Measurements from ENCODE around the gene PDE6B. TPM values are rescaled to one million over a fixed set of nuclear protein-coding genes. Genes with fewer than 3 reads are reported as not detected.

PDE6B gene
- total and polyA plus RNA-seq, 2 of the 13 experiments (the other 11 are each of a cell fraction or from before 2014, with no cell fraction given): 0.38 to 0.40 TPM

DNA sequence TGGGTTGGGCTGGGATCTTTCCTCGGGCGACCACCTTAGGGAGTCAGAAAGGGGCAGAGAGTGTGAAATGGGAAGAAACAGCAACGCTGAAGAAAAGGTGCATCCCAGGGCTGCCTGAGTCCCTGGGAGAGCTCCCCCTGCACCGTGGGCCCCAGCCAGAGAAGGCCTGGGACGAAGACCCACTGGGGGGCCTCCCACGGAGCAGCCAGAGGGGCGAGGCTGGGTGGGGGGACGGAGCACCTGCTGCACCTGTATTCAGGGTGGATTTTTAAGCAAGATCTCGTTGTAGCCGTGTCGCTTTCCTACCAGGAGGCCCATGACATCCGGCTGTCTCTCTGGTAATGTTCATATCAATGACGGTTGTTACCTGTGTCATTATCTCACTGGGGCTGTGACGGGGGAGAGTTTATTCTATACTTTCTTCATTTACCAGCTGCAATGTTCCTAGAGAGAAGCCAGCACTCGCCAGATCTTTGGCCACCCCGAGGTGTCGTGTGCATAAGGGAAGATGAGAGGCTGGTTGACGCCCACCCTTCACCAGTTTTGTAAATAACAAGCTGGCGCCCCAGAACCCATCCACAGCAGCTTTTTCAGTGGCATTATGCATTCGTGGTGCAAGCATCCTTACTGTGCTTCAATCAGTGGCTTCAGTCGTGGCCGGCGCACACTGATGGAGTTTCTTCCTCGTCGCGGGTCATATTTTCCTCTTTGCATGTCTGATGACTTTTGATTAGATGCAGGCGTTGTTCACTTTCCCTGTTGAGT lies 74.6 kb downstream of the PDE6B start:
- no peak for DNase-seq (ENCODE audit: low spot score)
- H2AFZ ChIP-seq (ENCODE audit: low read length): peak overlapping the region; percentile 93
- no peak for FAIRE-seq
- BruUV-seq (replicated peaks): no TSS peak
- H3K79me2 ChIP-seq (ENCODE audit: insufficient read depth, low read length): no peaks in the 10 kb centered on the region
- peak overlapping the region in 2 of 3 experiments; percentile 31 to 50; a peak in 3 of 6 replicates for H3K4me3 ChIP-seq (replicated peaks in 1 of 3; ENCODE audit: insufficient read depth in 1 of 3, low read depth in 2 of 3, low read length in 3 of 3)
- in situ Hi-C loops (cut with HindIII; ENCODE audit: extremely low pct_ligation_motif_present, low pct_unique_long_range_greater_than_20kb) (no loop called here), intact Hi-C loops (cut with micrococcal nuclease; ENCODE audit: unreplicated experiment) (no loop called here)
- no peaks in the 10 kb centered on the region for H3K36me3 ChIP-seq (replicated peaks in 1 of 2; ENCODE audit: control insufficient read depth in 1 of 2, insufficient read depth in 2 of 2, low read length in 2 of 2)
- H3K27ac ChIP-seq (ENCODE audit: extremely low read length, insufficient read depth, low read length): no peak overlapping the region
- TF ChIP-seq, protein P1, sequence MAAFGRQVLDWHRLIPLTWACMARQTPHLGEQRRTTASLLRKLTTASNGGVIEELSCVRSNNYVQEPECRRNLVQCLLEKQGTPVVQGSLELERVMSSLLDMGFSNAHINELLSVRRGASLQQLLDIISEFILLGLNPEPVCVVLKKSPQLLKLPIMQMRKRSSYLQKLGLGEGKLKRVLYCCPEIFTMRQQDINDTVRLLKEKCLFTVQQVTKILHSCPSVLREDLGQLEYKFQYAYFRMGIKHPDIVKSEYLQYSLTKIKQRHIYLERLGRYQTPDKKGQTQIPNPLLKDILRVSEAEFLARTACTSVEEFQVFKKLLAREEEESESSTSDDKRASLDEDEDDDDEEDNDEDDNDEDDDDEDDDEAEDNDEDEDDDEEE (CRISPR knock-in tag; IDR thresholded peaks at IDR 0.05): no peak
- no peak for TF ChIP-seq ZNF614 (CRISPR knock-in tag; IDR thresholded peaks at IDR 0.05; ENCODE audit: borderline replicate concordance)
- TF ChIP-seq, protein P2, sequence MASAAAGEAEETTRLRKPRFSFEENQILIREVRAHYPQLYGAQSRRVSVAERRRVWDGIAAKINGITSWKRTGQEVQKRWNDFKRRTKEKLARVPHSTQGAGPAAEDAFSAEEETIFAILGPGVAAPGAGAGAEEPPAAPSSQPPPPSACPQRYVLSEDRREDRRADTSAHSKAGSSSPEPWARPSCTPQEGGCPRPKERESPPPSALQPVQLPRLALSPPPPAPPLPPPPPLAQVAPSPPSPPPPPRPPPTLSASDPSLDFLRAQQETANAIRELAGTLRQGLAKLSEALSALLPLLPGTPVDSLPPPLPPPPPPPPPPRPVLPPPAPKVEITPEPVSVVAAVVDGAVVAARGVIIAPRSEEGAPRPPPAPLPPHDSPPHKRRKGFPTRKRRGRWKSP (CRISPR knock-in tag; IDR thresholded peaks at IDR 0.05): no peak
- TF ChIP-seq, protein P3, sequence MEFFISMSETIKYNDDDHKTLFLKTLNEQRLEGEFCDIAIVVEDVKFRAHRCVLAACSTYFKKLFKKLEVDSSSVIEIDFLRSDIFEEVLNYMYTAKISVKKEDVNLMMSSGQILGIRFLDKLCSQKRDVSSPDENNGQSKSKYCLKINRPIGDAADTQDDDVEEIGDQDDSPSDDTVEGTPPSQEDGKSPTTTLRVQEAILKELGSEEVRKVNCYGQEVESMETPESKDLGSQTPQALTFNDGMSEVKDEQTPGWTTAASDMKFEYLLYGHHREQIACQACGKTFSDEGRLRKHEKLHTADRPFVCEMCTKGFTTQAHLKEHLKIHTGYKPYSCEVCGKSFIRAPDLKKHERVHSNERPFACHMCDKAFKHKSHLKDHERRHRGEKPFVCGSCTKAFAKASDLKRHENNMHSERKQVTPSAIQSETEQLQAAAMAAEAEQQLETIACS (CRISPR knock-in tag; IDR thresholded peaks at IDR 0.05): no peak
- TF ChIP-seq LCORL (IDR thresholded peaks at IDR 0.05): no peak
- TF ChIP-seq LCORL (CRISPR knock-in tag; IDR thresholded peaks at IDR 0.05): no peak
- TF ChIP-seq MTF1 (CRISPR knock-in tag; IDR thresholded peaks at IDR 0.05): no peak
- no peak for TF ChIP-seq BRD4 (CRISPR knock-in tag; IDR thresholded peaks at IDR 0.05)
- no peak for TF ChIP-seq YY1 (IDR thresholded peaks at IDR 0.05; ENCODE audit: insufficient read depth, insufficient replicate concordance, low read depth, low read length)
- TF ChIP-seq EZH2 (conservative IDR thresholded peaks at IDR 0.05; ENCODE audit: low read depth, low read length): no peak
- no peak for TF ChIP-seq ZNF605 (CRISPR knock-in tag; IDR thresholded peaks at IDR 0.05)
- TF ChIP-seq, protein P4, sequence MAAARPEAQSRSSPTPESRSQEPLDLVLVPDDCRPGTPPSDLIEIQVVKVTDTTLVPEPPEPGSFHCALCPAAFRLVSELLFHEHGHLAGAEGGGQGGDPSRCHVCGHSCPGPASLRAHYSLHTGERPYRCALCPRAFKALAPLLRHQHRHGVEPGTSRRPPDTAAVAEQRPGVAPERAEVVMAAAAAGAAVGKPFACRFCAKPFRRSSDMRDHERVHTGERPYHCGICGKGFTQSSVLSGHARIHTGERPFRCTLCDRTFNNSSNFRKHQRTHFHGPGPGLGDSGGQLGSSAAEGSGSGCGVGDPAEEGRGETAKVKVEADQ (CRISPR knock-in tag; IDR thresholded peaks at IDR 0.05; ENCODE audit: borderline replicate concordance): no peak
- no peak for TF ChIP-seq ONECUT2 (CRISPR knock-in tag; IDR thresholded peaks at IDR 0.05)
- TF ChIP-seq ZBTB3 (CRISPR knock-in tag; IDR thresholded peaks at IDR 0.05; ENCODE audit: borderline replicate concordance, low read depth): no peak
- no peak for TF ChIP-seq CHD2 (IDR thresholded peaks at IDR 0.05; ENCODE audit: low read depth, low read length)
- no peak for TF ChIP-seq SRY (CRISPR knock-in tag; IDR thresholded peaks at IDR 0.05)
- TF ChIP-seq, protein P5, sequence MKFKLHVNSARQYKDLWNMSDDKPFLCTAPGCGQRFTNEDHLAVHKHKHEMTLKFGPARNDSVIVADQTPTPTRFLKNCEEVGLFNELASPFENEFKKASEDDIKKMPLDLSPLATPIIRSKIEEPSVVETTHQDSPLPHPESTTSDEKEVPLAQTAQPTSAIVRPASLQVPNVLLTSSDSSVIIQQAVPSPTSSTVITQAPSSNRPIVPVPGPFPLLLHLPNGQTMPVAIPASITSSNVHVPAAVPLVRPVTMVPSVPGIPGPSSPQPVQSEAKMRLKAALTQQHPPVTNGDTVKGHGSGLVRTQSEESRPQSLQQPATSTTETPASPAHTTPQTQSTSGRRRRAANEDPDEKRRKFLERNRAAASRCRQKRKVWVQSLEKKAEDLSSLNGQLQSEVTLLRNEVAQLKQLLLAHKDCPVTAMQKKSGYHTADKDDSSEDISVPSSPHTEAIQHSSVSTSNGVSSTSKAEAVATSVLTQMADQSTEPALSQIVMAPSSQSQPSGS (CRISPR knock-in tag; IDR thresholded peaks at IDR 0.05): no peak
- H4K20me1 ChIP-seq (ENCODE audit: insufficient read depth, low read length): no peaks in the 10 kb centered on the region
- ChIA-PET CTCF (ENCODE audit: low intra/inter-chr PET ratio, low total read pairs) (interaction anchor here (2.7 kb wide), 1 partner anchor 16 kb away, joined by 7 read pairs; no protein-coding TSS in a partner anchor), POLR2A (interaction anchor here (1.1 to 1.6 kb wide), 3 partner anchors 13 to 22 kb away, joined by 3 to 15 read pairs (median 4); no protein-coding TSS in a partner anchor)
- 47% methylated on average over 21 of the region's 27 CpGs for WGBS (ENCODE audit: low lambda C conversion rate)
- H3K4me1 ChIP-seq (ENCODE audit: insufficient read depth, low read length): peaks cover 41% of the 10 kb centered on the region
- H3K27me3 ChIP-seq (ENCODE audit: control insufficient read depth in 1 of 2, insufficient read depth in 2 of 2, low read length in 2 of 2): peaks cover 3 to 23% of the 10 kb centered on the region in 2 experiments; a peak in 2 of 5 replicates
- ATAC-seq: no peak
- peak overlapping the region; percentile 29; the same call in 1 of the 2 replicates for H3K9ac ChIP-seq (ENCODE audit: insufficient read depth, low read depth, low read length)
- no peaks in the 10 kb centered on the region for H3K9me3 ChIP-seq (ENCODE audit: low read length)
- peak overlapping the region; percentile 72 for H3K4me2 ChIP-seq (ENCODE audit: low read depth, low read length)
